Measurements from ENCODE around the gene NTRK3.

Gene NTRK3

GRCh38 chr15:87818756-87819155 lies 437.8 kb downstream of the NTRK3 start:
- no peak overlapping the region for H3K27ac ChIP-seq (ENCODE audit: low read depth, low read length)
- H3K9me3 ChIP-seq (ENCODE audit: control insufficient read depth, insufficient read depth, low read length) = no peaks in the 10 kb centered on the region
- no peak overlapping the region for H3K4me3 ChIP-seq (ENCODE audit: low read length)
- no peaks in the 10 kb centered on the region for H4K20me1 ChIP-seq (ENCODE audit: control insufficient read depth, insufficient read depth, low read depth, low read length)
- H3K36me3 ChIP-seq (ENCODE audit: control insufficient read depth, low read length) = no peaks in the 10 kb centered on the region
- H3K27me3 ChIP-seq (ENCODE audit: control insufficient read depth, low read length) = no peaks in the 10 kb centered on the region
- no peaks in the 10 kb centered on the region for H3F3A ChIP-seq (ENCODE audit: control insufficient read depth, insufficient read depth)
- H3K79me2 ChIP-seq (ENCODE audit: control insufficient read depth, low read length) = no peaks in the 10 kb centered on the region
- H3K4me1 ChIP-seq (ENCODE audit: control insufficient read depth, low read length) = no peaks in the 10 kb centered on the region
- TF ChIP-seq CTCF (IDR thresholded peaks at IDR 0.05; ENCODE audit: low read depth, low read length, poor library complexity, severe bottlenecking) = no peak
- no peak for TF ChIP-seq EZH2phosphoT487 (IDR thresholded peaks at IDR 0.05; ENCODE audit: borderline replicate concordance, low read length)
- no peaks in the 10 kb centered on the region for H3K9me2 ChIP-seq (replicated peaks; ENCODE audit: control insufficient read depth, low read length)
- H3K4me2 ChIP-seq (ENCODE audit: low read length) = no peak overlapping the region

GRCh38 chr15:87817553-87817952 lies 439.0 kb downstream of the NTRK3 start:
- Histone ChIP-seq H3K4me3 (ENCODE audit: low read length) (no peak overlapping the region), H3K27ac (ENCODE audit: low read depth, low read length) (no peak overlapping the region), H3F3A (ENCODE audit: control insufficient read depth, insufficient read depth) (no peaks in the 10 kb centered on the region), H3K79me2 (ENCODE audit: control insufficient read depth, low read length) (no peaks in the 10 kb centered on the region), H3K4me1 (ENCODE audit: control insufficient read depth, low read length) (no peaks in the 10 kb centered on the region), H3K9me2 (replicated peaks; ENCODE audit: control insufficient read depth, low read length) (no peaks in the 10 kb centered on the region), H3K27me3 (ENCODE audit: control insufficient read depth, low read length) (no peaks in the 10 kb centered on the region), H3K36me3 (ENCODE audit: control insufficient read depth, low read length) (no peaks in the 10 kb centered on the region), H3K9me3 (ENCODE audit: control insufficient read depth, insufficient read depth, low read length) (no peaks in the 10 kb centered on the region), H3K4me2 (ENCODE audit: low read length) (no peak overlapping the region), H4K20me1 (ENCODE audit: control insufficient read depth, insufficient read depth, low read depth, low read length) (no peaks in the 10 kb centered on the region)
- TF ChIP-seq EZH2phosphoT487 (IDR thresholded peaks at IDR 0.05; ENCODE audit: borderline replicate concordance, low read length) (no peak), CTCF (IDR thresholded peaks at IDR 0.05; ENCODE audit: low read depth, low read length, poor library complexity, severe bottlenecking) (no peak)

GRCh38 chr15:87816811-87817210 lies 439.7 kb downstream of the NTRK3 start:
- H3K27ac ChIP-seq (ENCODE audit: low read depth, low read length) = no peak overlapping the region
- no peaks in the 10 kb centered on the region for H3K36me3 ChIP-seq (ENCODE audit: control insufficient read depth, low read length)

More at GRCh38 chr15:87816811-87817210, 439.7 kb downstream of the NTRK3 start:
- H3K27me3 ChIP-seq (ENCODE audit: control insufficient read depth, low read length) = no peaks in the 10 kb centered on the region
- TF ChIP-seq CTCF (IDR thresholded peaks at IDR 0.05; ENCODE audit: low read depth, low read length, poor library complexity, severe bottlenecking) (no peak), EZH2phosphoT487 (IDR thresholded peaks at IDR 0.05; ENCODE audit: borderline replicate concordance, low read length) (no peak)
- no peaks in the 10 kb centered on the region for H3K79me2 ChIP-seq (ENCODE audit: control insufficient read depth, low read length)
- no peaks in the 10 kb centered on the region for H3K9me2 ChIP-seq (replicated peaks; ENCODE audit: control insufficient read depth, low read length)
- H3K9me3 ChIP-seq (ENCODE audit: control insufficient read depth, insufficient read depth, low read length) = no peaks in the 10 kb centered on the region
- no peaks in the 10 kb centered on the region for H3K4me1 ChIP-seq (ENCODE audit: control insufficient read depth, low read length)
- H3K4me2 ChIP-seq (ENCODE audit: low read length) = no peak overlapping the region
- no peaks in the 10 kb centered on the region for H3F3A ChIP-seq (ENCODE audit: control insufficient read depth, insufficient read depth)
- no peak overlapping the region for H3K4me3 ChIP-seq (ENCODE audit: low read length)
- H4K20me1 ChIP-seq (ENCODE audit: control insufficient read depth, insufficient read depth, low read depth, low read length) = no peaks in the 10 kb centered on the region
